Measurements from ENCODE around the gene IGSF11.
"Not testable (repeated sequence)": the region's sequence is repeated elsewhere in the genome, so short reads cannot be mapped to it uniquely, and the experiment has no call there.

The IGSF11 gene

GRCh38 chr3:119034256-119035013 is at the start of gene IGSF11:
IGSF11 (minus strand) TSS chr3:119034846; CDS start chr3:119034582, 264 bp downstream.
- peak; percentile 31 to 34 for DNase-seq (ENCODE audit: low read depth in 2 of 2)

- no peak for DNase-seq (ENCODE audit: low read depth in 2 of 2)
Observed at GRCh38 chr3:119080364-119080763, 45.7 kb upstream of the IGSF11 start.

DNA sequence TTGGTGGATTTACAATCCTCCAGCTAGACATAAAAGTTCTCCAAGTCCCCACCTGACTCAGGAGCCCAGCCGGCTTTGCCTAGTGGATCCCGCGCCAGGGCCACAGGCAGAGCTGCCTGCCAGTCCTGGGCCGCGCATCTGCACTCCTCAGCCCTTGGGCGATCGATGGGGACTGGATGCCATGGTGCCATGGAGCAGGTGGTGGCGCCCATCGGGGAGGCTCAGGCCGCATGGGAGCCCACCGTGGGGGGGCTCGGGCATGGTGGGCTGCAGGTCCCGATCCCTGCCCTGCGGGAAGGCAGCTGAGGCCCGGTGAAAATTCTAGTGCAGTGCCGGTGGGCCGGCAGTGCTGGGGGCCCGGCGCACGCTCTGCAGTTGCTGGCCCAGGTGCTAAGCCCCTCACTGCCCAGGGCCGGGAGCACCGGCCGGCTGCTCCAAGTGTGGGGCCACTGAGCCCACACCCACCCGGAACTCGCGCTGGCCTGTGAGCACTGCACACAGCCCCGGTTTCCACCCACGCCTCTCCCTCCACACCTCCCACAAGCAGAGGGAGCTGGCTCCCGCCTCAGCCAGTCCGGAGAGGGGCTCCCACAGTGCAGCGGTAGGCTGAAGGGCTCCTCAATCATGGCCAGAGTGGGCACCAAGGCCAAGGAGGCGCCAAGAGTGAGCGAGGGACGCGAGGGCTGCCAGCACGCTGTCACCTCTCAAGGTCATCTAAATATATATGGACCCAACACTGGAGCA is 38.8 kb upstream of the IGSF11 start:
- DNase-seq (ENCODE audit: low read depth in 2 of 2) = no peak

- not testable (repeated sequence) for DNase-seq (ENCODE audit: low read depth in 2 of 2)
Observed at GRCh38 chr3:119072451-119072850, 37.8 kb upstream of the IGSF11 start.

- DNase-seq (ENCODE audit: low read depth in 2 of 2) = no peak
Observed at GRCh38 chr3:119069725-119070124, 35.1 kb upstream of the IGSF11 start.

GRCh38 chr3:119063471-119063870 is 28.8 kb upstream of the IGSF11 start:
- DNase-seq (ENCODE audit: low read depth in 2 of 2) = no peak

DNA sequence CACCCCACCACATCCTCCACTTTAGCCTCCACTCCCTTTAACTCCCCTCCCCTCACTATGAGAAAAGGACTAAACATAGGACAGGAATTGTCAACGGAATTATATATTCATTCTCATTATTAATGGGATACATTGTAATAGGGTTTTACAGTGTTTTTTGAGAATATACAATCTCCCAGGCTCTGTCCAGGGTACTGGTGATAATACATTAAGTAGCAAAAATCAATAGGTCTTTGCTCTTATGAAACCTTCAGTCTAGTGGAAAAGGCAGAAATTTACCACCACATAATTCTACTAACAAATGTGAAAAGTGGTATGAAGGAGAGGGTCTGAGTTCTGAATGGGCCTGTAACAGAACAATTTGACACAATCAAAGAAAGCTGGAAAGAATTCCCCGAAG is 28.2 kb upstream of the IGSF11 start:
- DNase-seq (ENCODE audit: low read depth in 2 of 2) = no peak

GRCh38 chr3:119044593-119044992 is 9.9 kb upstream of the IGSF11 start:
- no peak for DNase-seq (ENCODE audit: low read depth in 2 of 2)

DNA sequence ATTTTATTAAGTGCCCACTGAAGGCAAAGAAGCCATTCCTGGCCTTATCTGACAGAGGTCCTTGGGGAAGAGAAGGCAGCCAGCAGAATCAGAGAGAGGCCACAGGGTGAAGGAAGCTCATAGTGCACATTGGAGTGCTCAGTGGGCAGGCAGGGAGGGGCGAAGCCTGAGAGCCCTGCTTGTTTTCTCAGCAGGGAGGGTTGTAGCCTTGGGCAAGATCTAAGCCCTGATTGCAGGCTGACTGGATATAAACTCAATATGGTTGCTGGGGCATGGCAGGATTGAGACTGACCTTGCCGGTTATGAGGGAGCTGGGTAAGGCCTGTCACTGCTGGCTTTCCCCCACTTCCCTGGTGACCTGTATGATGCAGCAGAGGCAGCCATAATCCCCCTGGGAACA is 7.5 kb upstream of the IGSF11 start:
- DNase-seq (ENCODE audit: low read depth in 2 of 2) = no peak

GRCh38 chr3:119035014-119035346 is 334 bp upstream of the IGSF11 start:
- DNase-seq (ENCODE audit: low read depth in 2 of 2) = no peak

DNA sequence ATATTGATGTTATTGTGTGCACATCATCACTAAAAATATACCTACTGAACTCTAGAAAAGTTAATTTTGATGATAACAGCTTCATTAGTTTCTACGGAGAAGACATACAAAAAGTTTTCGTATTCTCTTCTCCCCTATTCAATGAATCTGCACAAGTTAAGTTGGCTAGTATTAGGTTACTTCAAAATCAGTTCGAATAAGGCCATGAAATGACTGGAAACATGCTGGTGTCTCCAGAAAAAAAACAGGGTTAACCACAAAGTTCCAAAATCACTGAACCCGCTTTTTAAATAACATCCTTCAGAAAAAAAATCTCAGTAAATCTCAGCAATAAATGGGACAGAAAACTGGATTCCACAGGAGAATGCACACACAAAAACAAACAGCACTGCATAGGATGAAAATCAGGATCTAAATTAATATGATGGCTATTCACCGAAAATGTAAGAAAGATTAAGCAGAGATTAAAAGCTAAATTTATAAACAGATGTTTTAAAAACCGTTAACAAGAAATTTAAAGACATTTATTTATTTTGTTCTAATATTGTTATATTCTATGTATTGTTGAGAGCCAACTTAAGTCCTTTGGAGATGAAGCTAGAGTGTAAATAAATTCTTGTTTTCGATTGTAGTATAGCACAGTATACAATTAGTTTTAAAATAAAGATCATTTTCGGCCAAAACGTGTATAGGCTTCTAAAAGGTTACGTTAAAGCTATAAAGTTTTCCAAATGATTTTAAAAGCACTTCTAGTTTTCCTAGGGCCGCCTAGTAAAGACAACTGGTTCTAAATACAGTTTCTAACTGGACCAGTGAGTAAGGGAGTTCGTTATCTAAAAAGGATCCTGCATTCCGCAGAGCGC is 1.0 kb downstream of the IGSF11 start:
- DNase-seq (ENCODE audit: low read depth in 2 of 2) = no peak

- DNase-seq (ENCODE audit: low read depth in 2 of 2) = no peak
Observed at GRCh38 chr3:119025171-119025795, 9.4 kb downstream of the IGSF11 start.

DNA sequence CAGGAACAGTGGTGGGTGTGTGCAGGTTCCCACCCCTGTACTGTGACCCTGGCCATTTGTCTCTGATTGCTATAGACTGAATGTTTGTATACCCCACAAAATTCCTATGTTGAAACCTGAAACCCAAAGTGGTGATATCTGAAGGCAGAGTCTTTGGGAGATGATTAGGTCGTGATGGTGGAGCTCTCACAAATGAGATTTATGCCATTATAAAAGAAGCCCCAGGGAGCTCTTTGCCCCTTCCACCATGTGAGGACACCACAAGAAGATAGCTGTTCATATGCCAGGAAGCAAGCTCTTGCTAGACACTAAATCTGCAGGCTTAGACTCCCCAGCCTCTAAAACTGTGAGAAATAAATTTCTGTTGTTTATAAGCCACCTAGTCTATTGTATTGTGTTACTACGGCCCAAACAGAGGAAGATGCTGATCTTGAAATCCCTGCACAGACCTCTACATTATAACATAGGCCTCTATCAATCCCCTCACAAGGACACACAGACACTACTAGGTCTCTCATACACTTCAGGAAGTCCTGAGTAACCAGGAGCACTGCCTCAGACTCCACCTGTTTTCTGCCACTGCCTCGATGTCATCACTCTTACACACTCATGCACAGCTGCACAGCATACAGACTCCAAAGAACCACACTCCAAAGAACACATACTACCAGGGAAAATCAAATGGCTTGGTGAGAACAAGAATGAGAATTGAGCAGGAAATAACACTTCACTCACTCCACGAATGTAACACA is 14.7 kb downstream of the IGSF11 start:
- no peak for DNase-seq (ENCODE audit: low read depth in 2 of 2)

DNA sequence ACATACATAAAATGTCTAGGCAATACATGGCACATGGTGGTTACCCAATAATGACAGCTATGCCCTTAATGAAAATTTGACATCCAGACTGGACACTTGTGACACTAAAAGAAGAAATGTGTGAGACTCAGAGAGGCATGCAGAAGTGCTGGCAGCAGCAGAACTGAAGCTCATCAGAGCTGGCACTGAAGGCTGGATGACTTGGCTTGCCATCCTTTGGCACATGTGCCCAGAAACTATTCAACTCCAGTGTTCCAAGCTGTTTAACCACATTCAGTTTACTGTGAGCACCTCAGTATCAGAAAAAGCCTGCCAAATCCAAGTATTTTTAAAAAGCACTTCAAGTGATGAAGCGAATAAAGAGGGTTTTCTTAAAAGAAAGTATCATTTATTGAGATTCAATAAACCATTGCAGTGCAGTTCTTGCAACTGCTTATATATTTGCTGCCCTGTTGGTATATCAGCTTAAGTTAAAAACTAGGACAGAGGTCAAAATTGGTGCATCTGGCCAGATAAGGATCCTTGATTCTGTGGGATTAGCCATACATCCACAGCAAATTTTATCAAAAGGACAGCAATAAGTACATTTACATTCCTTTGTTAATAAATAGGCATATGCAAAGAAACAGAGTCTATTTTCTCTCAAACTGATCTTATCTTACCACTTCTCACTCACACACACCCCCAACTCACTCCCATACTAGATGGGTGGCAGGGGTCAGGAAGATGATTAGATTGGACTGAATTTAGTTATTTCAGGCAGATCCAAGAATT is 15.8 kb downstream of the IGSF11 start:
- DNase-seq (ENCODE audit: low read depth in 2 of 2) = no peak

GRCh38 chr3:119015942-119016341 is 18.7 kb downstream of the IGSF11 start:
- no peak for DNase-seq (ENCODE audit: low read depth in 2 of 2)

GRCh38 chr3:119013951-119014350 is 20.7 kb downstream of the IGSF11 start:
- DNase-seq (ENCODE audit: low read depth in 2 of 2) = no peak

GRCh38 chr3:119011528-119011927 is 23.1 kb downstream of the IGSF11 start:
- no peak for DNase-seq (ENCODE audit: low read depth in 2 of 2)

- no peak for DNase-seq (ENCODE audit: low read depth in 2 of 2)
Observed at GRCh38 chr3:118997190-118997589, 37.5 kb downstream of the IGSF11 start.

DNA sequence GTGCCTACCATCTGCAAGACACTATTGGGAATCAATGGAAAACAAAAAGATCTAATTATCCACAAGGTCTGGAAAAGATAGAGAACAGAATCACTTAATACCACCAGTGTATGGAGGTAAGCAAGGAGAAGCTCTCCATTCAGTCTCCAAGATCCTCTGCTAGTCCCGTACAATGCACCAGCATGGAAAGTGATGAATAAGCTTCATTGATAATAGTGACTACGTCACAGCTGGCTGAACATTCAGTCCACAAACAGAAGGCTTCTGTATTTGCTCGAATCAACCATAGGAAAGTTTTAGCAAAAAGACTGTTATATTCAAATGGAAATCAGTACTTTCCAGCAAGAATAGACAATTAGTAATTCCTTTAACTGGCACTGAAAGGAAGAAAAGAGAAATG is 42.9 kb downstream of the IGSF11 start:
- DNase-seq (ENCODE audit: low read depth in 2 of 2) = no peak

GRCh38 chr3:118990823-118991560 is 43.7 kb downstream of the IGSF11 start:
- no peak for DNase-seq (ENCODE audit: low read depth in 2 of 2)
